Measurements from ENCODE around the gene MAB21L1.

DNA sequence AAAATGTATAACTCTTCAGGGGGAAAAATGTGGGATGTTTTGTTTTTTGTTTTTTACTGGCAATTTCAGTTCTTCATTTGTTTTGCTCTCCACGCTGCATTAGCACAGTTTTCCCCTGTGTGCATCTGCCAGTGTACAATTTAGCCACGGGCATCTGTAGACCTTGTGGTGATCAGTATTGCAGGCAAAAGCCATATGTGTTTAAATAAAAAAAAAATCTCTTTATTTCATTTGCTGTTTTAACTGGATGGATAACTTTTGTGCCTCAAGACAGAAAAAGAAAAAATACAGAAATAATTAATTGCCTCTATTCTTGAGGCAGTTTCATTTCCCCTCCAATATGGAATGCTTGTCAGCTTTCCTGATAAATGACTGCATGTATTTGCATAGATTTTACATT is 7.9 kb upstream of the MAB21L1 start:
- no peak for TF ChIP-seq SUZ12 (IDR thresholded peaks at IDR 0.05; ENCODE audit: extremely low read depth, insufficient read depth, insufficient read length)
- TF ChIP-seq YY1 (IDR thresholded peaks at IDR 0.05; ENCODE audit: insufficient read depth, insufficient read length), result no peak
- TF ChIP-seq ZNF274 (IDR thresholded peaks at IDR 0.05; ENCODE audit: low read depth, low read length), result no peak

Measured in NT2/D1 (cell line).